GM19463 (cell line): Measurements from ENCODE around the gene PIP5K1B.

ENCODE experiments used
- ATAC-seq: cut with Tn5 transposase; IDR thresholded peaks from one replicate; pipeline ENCODE4 v1.9.1; 2021; ENCODE audit warnings: mild to moderate bottlenecking, moderate library complexity; ENCODE audit not compliant: unreplicated experiment

The PIP5K1B gene

DNA sequence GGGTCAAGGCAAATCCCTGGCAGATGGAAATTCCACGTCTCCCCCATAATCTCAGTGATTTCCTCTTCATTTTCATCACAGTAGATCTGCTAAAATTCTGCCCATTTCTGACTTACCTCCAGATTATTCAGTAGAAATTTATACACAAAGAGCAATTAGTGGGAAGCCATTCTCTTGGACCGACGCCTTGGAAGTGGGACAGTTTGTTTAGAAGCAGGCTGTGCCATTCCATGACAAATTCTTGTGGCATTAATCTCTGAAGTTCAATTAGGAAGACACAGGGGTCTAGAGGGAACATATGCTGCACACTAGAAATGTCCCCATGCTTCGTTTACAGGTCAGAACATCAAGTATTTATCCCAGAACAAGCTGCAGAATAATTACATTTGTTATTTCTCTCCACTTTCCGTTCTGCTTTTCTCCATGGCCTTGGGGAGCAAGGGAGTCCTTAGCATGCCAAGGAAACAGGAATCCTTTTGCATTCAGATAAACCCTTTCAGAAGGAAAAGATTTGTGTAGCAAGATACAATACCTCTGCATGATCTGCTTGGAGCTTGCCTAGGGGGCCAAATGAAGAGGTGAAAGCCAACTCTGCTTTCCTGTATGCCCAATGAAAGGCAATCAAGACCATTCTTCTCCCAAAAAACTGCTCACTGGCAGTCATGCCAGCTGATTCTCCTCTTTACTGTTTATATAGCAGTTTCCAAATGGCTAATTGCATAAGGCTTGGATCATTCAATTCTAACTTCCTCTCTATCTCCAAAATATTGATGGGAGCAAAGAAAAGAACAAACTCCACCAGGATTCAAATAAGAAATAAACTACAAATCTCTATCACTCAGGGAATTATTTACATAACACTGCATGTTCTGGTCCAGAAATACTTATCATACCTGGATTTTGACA is 311.4 kb downstream of the PIP5K1B start:
- no peak for ATAC-seq

DNA sequence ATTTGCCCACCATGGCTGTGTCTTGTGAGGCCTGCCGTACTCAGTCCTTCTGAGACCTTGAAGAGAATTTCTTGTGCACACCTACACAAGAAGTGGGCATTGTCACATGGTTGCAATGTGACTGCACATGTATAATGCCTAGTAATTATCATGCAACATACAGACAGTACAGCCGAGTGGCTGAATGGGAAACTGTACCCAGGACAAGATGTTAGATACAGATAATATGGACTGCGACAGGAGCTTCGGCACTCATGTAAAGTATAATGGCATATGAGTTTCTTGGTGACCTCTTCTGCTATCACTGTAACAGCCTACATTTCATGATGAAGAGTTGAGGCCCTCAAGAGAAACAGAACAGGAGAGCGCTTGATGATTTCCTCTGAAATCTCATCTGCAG is 313.7 kb downstream of the PIP5K1B start:
- no peak for ATAC-seq

DNA sequence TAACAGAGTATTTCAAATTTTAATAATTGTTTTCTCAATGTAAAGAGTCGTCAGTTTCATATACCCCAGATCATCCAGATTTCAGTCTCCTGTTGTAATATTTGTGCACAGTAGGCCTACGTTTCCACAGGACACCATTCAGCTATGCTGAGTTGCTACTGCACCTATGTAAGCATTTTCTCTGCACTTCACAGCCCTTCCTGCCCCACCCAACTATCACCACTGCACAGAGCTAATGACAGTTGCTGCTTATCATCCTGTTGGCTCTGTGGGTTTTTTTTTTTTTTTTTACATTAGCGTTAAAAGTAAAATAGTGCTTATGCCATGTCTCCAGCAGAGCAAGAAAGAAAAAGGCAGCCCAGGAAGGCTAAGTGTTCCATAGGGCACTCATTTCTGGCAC is 314.8 kb downstream of the PIP5K1B start:
- no peak for ATAC-seq

DNA sequence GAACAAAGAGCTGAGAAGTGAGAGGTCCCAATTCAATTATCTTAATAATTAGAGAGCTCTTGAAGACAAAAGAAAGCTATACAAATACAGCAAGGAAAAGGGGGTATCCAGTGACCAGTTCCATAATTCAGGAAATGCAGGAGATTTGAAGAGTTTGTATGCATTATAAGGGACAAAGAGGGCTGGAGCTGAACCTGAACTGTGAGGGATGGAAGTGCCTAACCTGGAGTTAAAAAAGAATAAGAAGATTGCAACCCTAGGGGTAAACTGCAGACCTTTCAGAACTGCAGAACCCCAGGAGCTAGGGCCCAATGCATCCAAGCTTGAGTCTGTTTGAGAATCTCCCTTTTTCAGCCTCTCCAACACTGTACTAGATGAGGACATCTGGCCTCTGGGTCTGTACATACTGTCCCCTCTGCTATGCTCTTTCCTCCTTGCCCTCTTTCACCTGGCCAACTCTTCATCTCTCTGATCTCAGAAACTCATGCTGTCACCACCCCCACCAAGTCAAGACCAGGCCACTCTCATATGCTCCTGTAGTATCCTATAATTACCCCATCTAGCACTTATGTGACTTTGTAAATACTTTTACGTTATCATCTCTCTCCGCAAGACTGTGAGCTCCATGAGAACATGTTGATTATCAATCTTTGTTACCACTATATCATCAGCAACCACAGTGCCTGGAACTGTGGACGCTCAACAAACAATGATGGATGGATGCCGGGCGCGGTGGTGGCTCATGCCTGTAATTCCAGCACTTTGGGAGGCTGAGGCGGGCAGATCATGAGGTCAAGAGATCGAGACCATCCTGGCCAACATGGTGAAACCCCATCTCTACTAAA is 315.5 kb downstream of the PIP5K1B start:
- no peak for ATAC-seq

DNA sequence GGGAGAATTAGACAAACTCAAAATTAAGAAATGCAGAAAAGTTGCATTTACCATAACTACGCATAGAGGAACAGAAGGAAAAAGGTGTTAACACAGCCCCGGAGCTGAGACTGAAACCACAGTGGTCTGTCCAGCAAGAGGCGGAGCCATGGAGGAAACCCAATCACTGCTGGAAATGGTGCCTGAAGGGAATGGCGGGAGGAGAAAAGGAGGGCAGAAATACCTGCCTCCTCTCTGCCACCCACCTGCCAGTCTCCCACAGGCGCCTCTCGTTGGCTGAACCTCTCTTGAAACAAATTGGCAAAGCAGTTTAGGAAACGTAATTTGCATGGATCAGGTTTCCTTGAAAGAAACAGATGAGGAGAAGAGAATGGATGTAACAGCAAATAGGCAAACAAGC is 318.6 kb downstream of the PIP5K1B start:
- no peak for ATAC-seq

DNA sequence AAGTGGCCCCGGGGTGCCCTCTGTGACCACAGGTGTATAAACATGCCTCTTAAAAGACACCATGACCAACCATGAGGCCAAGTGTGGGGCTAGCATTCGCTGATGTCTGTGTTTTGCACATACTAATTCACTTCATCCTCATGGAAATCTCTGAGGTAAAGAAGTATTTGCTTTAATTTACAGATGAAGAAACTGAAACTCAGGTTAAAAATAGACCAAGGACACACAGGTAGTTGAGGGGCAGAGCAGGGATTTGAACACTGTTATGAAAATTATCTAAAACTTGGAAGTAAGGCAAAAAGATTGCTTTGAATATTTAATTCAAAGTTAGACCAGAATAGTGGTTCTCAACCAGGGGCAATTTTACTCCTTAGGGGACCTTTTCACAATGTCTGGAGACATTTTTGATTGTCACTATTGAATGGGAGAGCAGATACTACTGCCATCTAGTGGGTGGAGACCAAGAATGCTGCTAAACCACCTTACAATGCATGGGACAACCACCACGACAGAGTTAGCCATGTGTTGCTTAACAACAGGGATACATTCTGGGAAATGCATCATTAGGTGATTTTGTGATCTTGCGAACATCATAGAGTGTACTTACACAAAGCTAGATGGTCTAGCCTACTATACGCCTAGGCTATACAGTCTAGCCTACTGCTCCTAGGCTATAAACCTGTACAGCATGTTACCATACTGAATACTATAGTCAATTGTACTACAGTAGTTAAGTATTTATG is 322.5 kb downstream of the PIP5K1B start:
- peak; percentile 82 for ATAC-seq

DNA sequence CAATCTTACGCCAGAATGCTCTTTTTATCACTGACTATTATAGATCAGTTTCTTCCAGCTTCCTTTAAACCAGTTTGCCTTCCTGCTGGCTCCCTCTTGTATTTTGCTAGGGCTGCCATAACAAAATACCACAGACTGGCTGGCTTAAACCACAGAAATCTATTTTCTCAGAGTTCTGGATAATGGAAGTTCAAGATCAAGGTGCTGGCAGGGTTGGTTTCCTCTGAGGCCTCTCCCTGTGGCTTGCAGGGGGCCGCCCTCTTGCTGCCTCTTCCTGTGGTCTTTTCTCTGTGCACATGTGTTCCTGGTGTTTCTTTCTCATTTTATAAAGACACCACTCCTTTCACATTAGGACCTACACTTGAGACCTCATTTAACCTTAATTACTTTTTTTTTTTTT is 323.7 kb downstream of the PIP5K1B start:
- ATAC-seq = no peak

DNA sequence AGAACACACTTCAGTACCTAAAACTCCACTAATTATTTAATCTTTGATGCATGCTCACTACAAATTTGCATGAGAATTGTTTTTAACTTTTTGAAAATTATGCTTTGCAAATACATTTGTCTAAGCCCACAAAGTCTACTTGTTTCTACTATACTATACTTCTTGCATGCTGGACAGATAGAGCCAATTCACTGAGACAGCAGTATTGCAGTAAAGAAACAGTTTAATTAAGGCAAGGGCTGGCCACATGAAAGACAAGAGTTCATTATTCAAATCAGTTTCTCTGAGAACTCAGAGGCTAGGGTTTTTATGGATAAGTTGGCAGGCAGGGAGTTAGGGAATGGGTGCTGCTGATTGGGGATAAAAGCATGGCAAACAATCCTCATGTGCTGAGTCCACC is 324.5 kb downstream of the PIP5K1B start:
- ATAC-seq = no peak

DNA sequence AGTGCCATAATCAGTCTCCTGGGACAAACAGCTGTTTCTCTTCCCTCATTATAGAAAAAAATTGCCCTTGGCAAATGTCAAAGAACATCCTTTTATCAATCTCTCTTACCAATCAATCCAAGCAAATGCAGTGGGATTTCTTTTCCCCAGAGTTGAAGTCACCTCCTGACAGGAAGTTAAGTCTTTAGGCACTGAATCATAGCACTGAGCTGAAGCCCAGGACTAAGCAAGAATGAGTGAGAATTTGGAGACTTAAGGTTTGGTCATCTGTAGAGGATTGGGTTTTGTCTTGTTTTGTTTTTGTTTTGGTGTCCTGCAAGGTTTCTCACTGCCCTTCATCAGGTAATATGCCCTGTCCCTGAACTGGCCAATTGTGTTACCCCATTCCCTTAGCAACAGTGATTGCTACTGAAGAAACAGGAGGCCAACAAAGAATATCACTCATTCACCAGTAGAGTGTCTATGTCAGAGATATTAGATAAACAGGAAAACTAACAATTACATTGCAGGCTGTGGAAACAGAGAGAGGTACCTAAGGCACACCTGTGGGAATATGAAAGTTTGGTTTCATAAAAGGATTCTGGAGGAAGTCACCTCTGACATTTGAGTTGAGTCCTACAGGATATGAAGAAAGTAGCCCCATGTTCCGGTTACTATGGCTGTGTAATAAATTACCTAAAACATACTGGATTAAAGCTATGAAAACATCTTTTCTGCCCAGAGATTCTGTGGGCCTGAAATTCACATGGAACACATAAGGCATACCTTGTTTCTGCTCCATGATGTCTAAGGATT is 326.0 kb downstream of the PIP5K1B start:
- no peak for ATAC-seq

DNA sequence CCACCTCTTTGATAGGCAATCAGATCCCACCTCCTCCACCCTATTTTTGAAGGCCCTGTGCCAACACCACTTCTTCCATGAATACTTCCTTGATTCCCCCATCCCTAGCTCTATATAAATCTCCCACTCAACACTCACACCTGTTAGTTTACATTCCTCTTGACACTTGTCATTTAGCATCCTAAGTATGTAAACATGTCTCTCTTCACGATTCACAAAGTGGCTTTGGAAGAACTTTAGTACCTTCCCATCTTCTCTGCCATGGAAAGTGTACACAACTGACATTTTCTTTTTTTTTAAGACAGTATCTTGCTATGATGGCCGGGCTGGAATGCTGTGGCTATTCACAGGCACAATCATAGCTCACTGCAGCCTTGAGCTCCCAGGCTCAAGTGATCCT is 329.0 kb downstream of the PIP5K1B start:
- no peak for ATAC-seq

DNA sequence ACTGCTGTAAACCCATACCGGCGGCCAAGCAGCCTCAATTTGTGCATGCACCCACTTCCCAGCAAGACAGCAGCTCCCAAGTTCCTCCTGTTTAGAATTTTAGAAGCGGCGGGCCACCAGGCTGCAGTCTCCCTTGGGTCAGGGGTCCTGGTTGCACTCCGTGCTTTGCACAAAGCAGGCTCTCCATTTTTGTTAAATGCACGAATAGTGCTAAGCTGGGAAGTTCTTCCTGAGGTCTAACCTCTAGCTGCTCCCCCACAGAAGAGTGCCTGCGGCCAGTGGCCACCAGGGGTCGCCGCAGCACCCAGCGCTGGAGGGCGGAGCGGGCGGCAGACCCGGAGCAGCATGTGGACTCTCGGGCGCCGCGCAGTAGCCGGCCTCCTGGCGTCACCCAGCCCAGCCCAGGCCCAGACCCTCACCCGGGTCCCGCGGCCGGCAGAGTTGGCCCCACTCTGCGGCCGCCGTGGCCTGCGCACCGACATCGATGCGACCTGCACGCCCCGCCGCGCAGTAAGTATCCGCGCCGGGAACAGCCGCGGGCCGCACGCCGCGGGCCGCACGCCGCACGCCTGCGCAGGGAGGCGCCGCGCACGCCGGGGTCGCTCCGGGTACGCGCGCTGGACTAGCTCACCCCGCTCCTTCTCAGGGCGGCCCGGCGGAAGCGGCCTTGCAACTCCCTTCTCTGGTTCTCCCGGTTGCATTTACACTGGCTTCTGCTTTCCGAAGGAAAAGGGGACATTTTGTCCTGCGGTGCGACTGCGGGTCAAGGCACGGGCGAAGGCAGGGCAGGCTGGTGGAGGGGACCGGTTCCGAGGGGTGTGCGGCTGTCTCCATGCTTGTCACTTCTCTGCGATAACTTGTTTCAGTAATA is 330.6 kb downstream of the PIP5K1B start, which contains the start of gene FXN:
TSS of gene FXN (plus strand) at position 315 of the 871 bp plus-strand sequence. CDS start at position 346, 31 bp downstream.
- peak; percentile 90 for ATAC-seq

DNA sequence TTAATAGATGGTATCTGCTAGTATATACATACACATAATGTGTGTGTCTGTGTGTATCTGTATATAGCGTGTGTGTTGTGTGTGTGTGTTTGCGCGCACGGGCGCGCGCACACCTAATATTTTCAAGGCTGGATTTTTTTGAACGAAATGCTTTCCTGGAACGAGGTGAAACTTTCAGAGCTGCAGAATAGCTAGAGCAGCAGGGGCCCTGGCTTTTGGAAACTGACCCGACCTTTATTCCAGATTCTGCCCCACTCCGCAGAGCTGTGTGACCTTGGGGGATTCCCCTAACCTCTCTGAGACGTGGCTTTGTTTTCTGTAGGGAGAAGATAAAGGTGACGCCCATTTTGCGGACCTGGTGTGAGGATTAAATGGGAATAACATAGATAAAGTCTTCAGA is 331.3 kb downstream of the PIP5K1B start:
- peak; percentile 23 for ATAC-seq

DNA sequence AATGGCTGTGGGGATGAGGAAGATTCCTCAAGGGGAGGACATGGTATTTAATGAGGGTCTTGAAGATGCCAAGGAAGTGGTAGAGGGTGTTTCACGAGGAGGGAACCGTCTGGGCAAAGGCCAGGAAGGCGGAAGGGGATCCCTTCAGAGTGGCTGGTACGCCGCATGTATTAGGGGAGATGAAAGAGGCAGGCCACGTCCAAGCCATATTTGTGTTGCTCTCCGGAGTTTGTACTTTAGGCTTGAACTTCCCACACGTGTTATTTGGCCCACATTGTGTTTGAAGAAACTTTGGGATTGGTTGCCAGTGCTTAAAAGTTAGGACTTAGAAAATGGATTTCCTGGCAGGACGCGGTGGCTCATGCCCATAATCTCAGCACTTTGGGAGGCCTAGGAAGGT is 331.8 kb downstream of the PIP5K1B start:
- ATAC-seq = no peak

DNA sequence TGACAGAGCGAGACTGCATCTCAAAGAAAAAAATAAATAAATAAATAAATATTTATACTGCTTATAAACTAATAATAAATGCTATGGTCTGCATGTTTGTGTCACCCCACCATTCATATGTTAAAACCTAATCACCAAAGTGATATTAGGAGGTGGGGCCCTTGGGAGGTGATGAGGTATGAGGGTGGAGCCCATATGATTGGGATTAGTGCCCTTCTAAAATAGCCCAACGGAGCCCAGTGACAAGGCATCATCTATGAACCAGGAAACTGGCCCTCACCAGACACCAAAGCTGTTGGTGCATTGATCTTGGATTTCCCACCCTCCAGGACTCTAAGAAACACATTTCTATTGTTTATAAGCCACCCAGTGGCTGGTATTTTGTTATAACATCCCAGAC is 335.6 kb downstream of the PIP5K1B start:
- no peak for ATAC-seq

DNA sequence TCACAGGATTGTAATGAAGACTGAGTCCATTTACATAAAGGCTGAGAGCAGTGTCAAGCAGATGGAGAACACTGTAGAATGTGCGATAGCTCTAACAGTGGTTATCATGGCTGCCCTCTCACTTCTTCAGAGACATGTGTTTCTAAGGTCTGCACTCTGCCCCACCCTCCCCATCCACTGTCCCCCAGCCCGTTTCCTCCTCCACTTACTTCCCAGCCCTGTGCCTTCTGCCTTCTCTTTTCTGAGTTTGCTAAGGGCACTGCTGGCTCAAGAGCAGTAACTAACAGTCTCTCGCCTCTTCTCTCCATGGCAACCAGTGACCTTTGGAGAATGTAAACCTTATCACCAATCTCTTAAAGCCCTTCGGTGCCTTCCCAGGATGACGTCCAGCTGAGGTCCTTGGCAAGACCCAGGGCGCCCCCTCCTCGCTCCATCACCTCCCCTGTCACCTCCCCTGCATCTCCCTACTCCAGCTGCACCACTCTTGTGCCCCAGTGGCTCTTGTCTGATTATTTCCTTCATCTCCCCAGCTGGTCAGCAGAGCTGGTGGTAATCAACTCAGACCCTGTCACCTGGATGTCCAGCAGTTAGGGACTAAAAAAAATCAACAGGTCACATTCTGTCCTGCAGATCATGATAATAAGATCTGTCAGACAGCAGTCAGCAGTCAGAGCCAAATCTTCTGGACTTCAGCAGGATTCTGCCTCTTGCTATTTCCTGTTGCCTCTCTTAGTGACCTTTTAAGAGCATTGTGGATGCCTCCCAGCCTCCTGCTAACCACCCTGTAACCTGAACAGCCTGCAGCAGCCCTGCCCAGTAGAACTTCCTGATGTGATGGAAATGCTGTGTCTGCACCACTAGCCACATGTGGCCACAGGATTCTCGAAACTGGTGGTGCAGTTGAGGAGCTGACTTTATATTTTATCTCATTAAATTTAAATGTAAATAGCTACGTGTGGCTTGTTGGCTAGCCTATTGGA is 339.5 kb downstream of the PIP5K1B start:
- ATAC-seq = no peak

DNA sequence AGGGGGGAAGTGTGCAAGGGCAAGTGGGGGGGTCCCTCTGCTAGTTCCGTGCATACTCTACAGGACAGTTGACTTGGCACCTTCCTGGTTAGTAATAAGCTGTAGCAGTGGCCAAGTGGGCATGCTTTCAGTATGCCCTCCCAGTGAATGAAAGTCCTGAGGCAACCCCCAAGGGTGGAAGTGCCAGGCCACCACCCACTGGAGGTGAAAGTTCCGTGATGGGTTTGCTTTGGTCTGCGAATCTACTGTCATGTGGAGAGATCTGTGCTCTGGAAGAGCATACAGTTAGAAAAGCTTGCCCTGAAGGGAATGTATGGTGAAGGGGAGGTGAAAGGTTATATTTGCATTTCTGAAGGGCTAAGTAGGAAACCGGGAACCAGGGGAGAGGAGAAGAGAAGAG is 340.8 kb downstream of the PIP5K1B start:
- no peak for ATAC-seq

DNA sequence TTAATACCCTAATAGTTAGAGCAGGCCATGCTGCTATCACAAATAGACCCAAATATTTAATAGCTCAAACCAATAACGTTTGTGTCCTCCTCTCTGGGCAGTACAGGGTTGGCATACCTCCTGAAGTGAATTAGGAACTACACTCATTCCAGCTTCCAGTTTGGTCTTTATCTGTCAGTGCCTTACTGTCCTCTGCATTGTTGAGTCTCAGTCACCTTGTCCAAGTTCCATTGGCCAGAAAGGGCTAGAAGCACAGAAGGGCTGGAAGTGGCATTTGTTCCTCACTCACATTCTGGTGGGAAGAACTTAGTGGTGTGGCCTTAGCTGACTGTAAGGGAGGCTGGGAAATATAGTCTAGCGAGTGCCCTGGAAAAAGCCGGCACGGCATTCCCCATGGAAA is 341.7 kb downstream of the PIP5K1B start:
- ATAC-seq = no peak

DNA sequence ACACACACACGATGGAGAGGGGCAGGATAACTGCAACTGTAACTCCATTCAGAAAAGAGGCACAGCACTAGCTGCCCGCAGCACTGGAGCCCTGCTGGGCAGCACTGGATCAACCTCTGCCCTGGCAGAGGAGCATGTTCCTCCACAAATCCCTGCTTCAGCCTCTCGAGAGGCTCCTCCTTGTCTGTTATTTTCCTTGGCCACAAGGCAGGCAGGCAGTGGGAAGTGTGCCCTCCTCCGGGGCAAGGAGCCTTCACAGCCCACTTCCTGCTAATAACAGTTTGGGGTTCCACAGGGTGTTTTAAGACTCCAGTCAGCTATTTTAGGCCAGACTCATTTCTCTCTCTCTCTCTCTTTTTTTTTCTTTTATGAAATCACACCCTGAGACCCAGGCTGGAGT is 342.3 kb downstream of the PIP5K1B start:
- ATAC-seq = no peak
